ENCODE measurements around the gene NSG1. TPM values are rescaled to one million over a fixed set of nuclear protein-coding genes. Genes with fewer than 3 reads are reported as not detected.

NSG1 gene
- total RNA-seq, 1 donor, result not detected

- H3K79me2 ChIP-seq (ENCODE audit: insufficient read depth, low read length), result no peaks in the 10 kb centered on the region
- no peaks in the 10 kb centered on the region for H3K27me3 ChIP-seq (ENCODE audit: insufficient read depth, low read length)
- no peaks in the 10 kb centered on the region for H3K9me3 ChIP-seq (ENCODE audit: low read depth, low read length)
- H3K27ac ChIP-seq (ENCODE audit: low read depth, low read length), result no peak overlapping the region
- peaks cover 44% of the 10 kb centered on the region for H3K36me3 ChIP-seq (ENCODE audit: insufficient read depth, low read length)
- TF ChIP-seq CTCF (IDR thresholded peaks at IDR 0.05; ENCODE audit: extremely low read depth, low read depth, low read length), result no peak
- H3K4me2 ChIP-seq (ENCODE audit: insufficient read depth, low read length), result no peak overlapping the region
- DNase-seq (ENCODE audit: insufficient read length, low spot score, missing footprints), result no peak
- peaks cover 12% of the 10 kb centered on the region for H3K4me1 ChIP-seq (ENCODE audit: insufficient read depth, low read length)
- H2AFZ ChIP-seq (ENCODE audit: low read length), result no peak overlapping the region
- H4K20me1 ChIP-seq (ENCODE audit: insufficient read depth, low read length), result peaks cover 4% of the 10 kb centered on the region
- H3K4me3 ChIP-seq (ENCODE audit: insufficient read depth, low read length), result no peak overlapping the region
Observed at GRCh38 chr4:4455210-4455865, 68.4 kb downstream of the NSG1 start.

DNA sequence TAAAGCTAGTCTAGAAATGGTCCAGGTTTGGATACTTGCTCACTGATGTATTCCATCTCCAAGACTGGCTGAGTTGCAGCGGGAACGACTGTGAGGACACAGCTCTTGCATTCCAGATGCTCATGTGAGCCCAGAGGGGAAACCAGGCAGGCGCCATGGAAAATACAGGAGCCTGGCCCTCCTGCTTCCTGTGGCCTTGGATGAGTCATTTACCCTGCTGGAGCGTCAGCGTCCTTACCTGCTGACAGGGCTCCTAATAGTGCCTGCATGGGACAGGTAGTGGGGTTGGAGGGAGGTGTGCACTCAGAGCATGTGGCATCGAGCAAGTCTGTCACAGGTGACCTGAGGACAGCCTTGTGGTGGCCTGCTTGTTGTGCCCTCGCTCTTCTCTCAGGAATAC lies 69.4 kb downstream of the NSG1 start:
- Histone ChIP-seq H3K4me3 (ENCODE audit: insufficient read depth, low read length) (no peak overlapping the region), H4K20me1 (ENCODE audit: insufficient read depth, low read length) (peaks cover 4% of the 10 kb centered on the region), H3K9me3 (ENCODE audit: low read depth, low read length) (no peaks in the 10 kb centered on the region), H3K4me2 (ENCODE audit: insufficient read depth, low read length) (no peak overlapping the region), H3K4me1 (ENCODE audit: insufficient read depth, low read length) (peaks cover 12% of the 10 kb centered on the region), H3K36me3 (ENCODE audit: insufficient read depth, low read length) (peaks cover 44% of the 10 kb centered on the region), H2AFZ (ENCODE audit: low read length) (no peak overlapping the region), H3K79me2 (ENCODE audit: insufficient read depth, low read length) (no peaks in the 10 kb centered on the region), H3K27ac (ENCODE audit: low read depth, low read length) (no peak overlapping the region), H3K27me3 (ENCODE audit: insufficient read depth, low read length) (no peaks in the 10 kb centered on the region)
- no peak for DNase-seq (ENCODE audit: insufficient read length, low spot score, missing footprints)
- TF ChIP-seq CTCF (IDR thresholded peaks at IDR 0.05; ENCODE audit: extremely low read depth, low read depth, low read length), result no peak

- no peak for DNase-seq (ENCODE audit: insufficient read length, low spot score, missing footprints)
- no peaks in the 10 kb centered on the region for H3K79me2 ChIP-seq (ENCODE audit: insufficient read depth, low read length)
- H4K20me1 ChIP-seq (ENCODE audit: insufficient read depth, low read length), result peaks cover 4% of the 10 kb centered on the region
- peaks cover 44% of the 10 kb centered on the region for H3K36me3 ChIP-seq (ENCODE audit: insufficient read depth, low read length)
- no peaks in the 10 kb centered on the region for H3K9me3 ChIP-seq (ENCODE audit: low read depth, low read length)
- no peak overlapping the region for H3K4me2 ChIP-seq (ENCODE audit: insufficient read depth, low read length)
- peak overlapping the region; percentile 49 for H3K27ac ChIP-seq (ENCODE audit: low read depth, low read length)
- H3K4me3 ChIP-seq (ENCODE audit: insufficient read depth, low read length), result no peak overlapping the region
- H2AFZ ChIP-seq (ENCODE audit: low read length), result no peak overlapping the region
- H3K27me3 ChIP-seq (ENCODE audit: insufficient read depth, low read length), result no peaks in the 10 kb centered on the region
- TF ChIP-seq CTCF (IDR thresholded peaks at IDR 0.05; ENCODE audit: extremely low read depth, low read depth, low read length), result no peak
- H3K4me1 ChIP-seq (ENCODE audit: insufficient read depth, low read length), result peaks cover 12% of the 10 kb centered on the region
Observed at GRCh38 chr4:4456816-4457578, 70.1 kb downstream of the NSG1 start.

DNA sequence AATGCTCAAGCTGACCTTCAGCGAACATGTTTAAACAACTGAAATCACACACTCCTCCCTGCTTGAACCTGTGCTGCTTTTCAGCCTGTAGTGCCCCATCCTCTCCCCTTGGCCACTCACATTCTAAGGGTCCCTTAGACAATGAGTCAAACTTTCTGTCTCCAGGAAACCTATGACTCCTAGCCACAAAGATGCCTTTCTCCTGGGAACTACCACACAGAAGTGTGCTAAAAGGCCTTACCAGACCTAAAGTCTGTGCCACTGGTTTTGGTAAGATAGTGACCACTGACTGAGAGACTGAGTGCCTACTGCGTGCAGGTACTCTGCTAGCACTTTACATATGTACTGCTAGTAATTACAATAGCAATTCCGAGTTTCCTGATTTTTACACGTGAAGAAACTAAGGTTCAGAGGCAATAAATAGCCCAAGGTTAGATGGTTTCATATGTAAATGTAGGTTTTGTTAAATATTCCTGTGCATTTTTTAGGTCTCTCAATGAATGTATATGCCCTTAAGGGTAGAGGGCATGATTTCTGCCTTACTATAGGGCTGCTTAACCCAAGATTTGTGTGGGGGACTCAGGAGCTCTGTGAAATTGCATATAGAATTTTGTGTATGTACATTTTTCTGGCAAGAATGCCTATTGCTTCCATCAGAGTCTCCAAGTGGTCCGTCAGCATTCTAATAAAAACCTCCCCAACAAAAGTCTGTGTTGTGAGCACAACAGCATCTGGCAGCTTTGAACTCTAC lies 71.1 kb downstream of the NSG1 start:
- no peak overlapping the region for H3K4me2 ChIP-seq (ENCODE audit: insufficient read depth, low read length)
- TF ChIP-seq CTCF (IDR thresholded peaks at IDR 0.05; ENCODE audit: extremely low read depth, low read depth, low read length), result no peak
- H3K27ac ChIP-seq (ENCODE audit: low read depth, low read length), result peak overlapping the region; percentile 49

More for the DNA sequence above, 71.1 kb downstream of the NSG1 start:
- H3K36me3 ChIP-seq (ENCODE audit: insufficient read depth, low read length), result peaks cover 37% of the 10 kb centered on the region
- H3K9me3 ChIP-seq (ENCODE audit: low read depth, low read length), result no peaks in the 10 kb centered on the region
- DNase-seq (ENCODE audit: insufficient read length, low spot score, missing footprints), result no peak
- peaks cover 16% of the 10 kb centered on the region for H3K4me1 ChIP-seq (ENCODE audit: insufficient read depth, low read length)
- H4K20me1 ChIP-seq (ENCODE audit: insufficient read depth, low read length), result peaks cover 4% of the 10 kb centered on the region
- H3K4me3 ChIP-seq (ENCODE audit: insufficient read depth, low read length), result no peak overlapping the region
- H3K27me3 ChIP-seq (ENCODE audit: insufficient read depth, low read length), result no peaks in the 10 kb centered on the region
- H2AFZ ChIP-seq (ENCODE audit: low read length), result no peak overlapping the region
- H3K79me2 ChIP-seq (ENCODE audit: insufficient read depth, low read length), result no peaks in the 10 kb centered on the region

All from osteoblast (primary cell).